ENCODE data around the gene GPR31. TPM values are rescaled to one million over a fixed set of nuclear protein-coding genes. Genes with fewer than 3 reads are reported as not detected.

GPR31 gene
- polyA plus RNA-seq, 3 donors: not detected

- Mint-ChIP-seq H3K27ac (peak overlapping the region in 1 of 7 donors; percentile 10), H3K9me3 (peaks cover 0 to 3% (median 0%) of the 10 kb centered on the region in 7 donors), H3K36me3 (no peaks in the 10 kb centered on the region), H3K27me3 (ENCODE audit: low read depth in 3 of 3) (peaks cover 0 to 3% (median 2%) of the 10 kb centered on the region in 3 donors), H3K4me3 (no peak overlapping the region), H3K4me1 (no peaks in the 10 kb centered on the region)
- no peak for DNase-seq
- 100% methylated on average over 3 of the region's 6 CpGs for WGBS (ENCODE audit: insufficient coverage)
- no peak overlapping the region for H3K27ac ChIP-seq (ENCODE audit: low read depth in 1 of 2, low read length in 2 of 2)
- H3K36me3 ChIP-seq (replicated peaks in 1 of 2; ENCODE audit: control insufficient read depth in 1 of 2, insufficient read depth in 2 of 2, low read length in 2 of 2): no peaks in the 10 kb centered on the region
- no peak overlapping the region for H3K9ac ChIP-seq (ENCODE audit: insufficient read depth, low read length, poor library complexity, severe bottlenecking)
- H4K20me1 ChIP-seq (ENCODE audit: insufficient read depth, low read length): no peaks in the 10 kb centered on the region
- H3K4me2 ChIP-seq (replicated peaks; ENCODE audit: extremely low read depth, low read length, poor library complexity, severe bottlenecking): no peak overlapping the region
- H3K27me3 ChIP-seq (ENCODE audit: control insufficient read depth in 2 of 2, insufficient read depth in 2 of 2, low read length in 2 of 2): no peaks in the 10 kb centered on the region
- H2AFZ ChIP-seq (ENCODE audit: insufficient read depth, low read depth, low read length, poor library complexity, severe bottlenecking): no peak overlapping the region
- no peaks in the 10 kb centered on the region for H3K79me2 ChIP-seq (ENCODE audit: insufficient read depth, low read length)
- TF ChIP-seq, protein P1, sequence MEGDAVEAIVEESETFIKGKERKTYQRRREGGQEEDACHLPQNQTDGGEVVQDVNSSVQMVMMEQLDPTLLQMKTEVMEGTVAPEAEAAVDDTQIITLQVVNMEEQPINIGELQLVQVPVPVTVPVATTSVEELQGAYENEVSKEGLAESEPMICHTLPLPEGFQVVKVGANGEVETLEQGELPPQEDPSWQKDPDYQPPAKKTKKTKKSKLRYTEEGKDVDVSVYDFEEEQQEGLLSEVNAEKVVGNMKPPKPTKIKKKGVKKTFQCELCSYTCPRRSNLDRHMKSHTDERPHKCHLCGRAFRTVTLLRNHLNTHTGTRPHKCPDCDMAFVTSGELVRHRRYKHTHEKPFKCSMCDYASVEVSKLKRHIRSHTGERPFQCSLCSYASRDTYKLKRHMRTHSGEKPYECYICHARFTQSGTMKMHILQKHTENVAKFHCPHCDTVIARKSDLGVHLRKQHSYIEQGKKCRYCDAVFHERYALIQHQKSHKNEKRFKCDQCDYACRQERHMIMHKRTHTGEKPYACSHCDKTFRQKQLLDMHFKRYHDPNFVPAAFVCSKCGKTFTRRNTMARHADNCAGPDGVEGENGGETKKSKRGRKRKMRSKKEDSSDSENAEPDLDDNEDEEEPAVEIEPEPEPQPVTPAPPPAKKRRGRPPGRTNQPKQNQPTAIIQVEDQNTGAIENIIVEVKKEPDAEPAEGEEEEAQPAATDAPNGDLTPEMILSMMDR (IDR thresholded peaks at IDR 0.05): no peak
- intact Hi-C loops (cut with micrococcal nuclease): no loop called here
- no peak overlapping the region for H3K4me3 ChIP-seq (replicated peaks in 1 of 3; ENCODE audit: low read depth in 2 of 3, low read length in 3 of 3)
- no peaks in the 10 kb centered on the region for H3K4me1 ChIP-seq (ENCODE audit: control insufficient read depth in 1 of 2, insufficient read depth in 2 of 2, low read length in 2 of 2)
- H3K9me3 ChIP-seq (replicated peaks in 1 of 2; ENCODE audit: control insufficient read depth in 1 of 2, insufficient read depth in 1 of 2, low read length in 2 of 2): no peaks in the 10 kb centered on the region
Measured at GRCh38 chr6:167109651-167110050, 48.1 kb downstream of the GPR31 start.

GRCh38 chr6:167108278-167108677 is 49.5 kb downstream of the GPR31 start:
- Histone ChIP-seq H3K36me3 (replicated peaks in 1 of 2; ENCODE audit: control insufficient read depth in 1 of 2, insufficient read depth in 2 of 2, low read length in 2 of 2) (no peaks in the 10 kb centered on the region), H3K27me3 (ENCODE audit: control insufficient read depth in 2 of 2, insufficient read depth in 2 of 2, low read length in 2 of 2) (no peaks in the 10 kb centered on the region), H3K79me2 (ENCODE audit: insufficient read depth, low read length) (no peaks in the 10 kb centered on the region), H3K4me1 (ENCODE audit: control insufficient read depth in 1 of 2, insufficient read depth in 2 of 2, low read length in 2 of 2) (peaks cover 3 to 4% of the 10 kb centered on the region in 2 donors), H3K9me3 (replicated peaks in 1 of 2; ENCODE audit: control insufficient read depth in 1 of 2, insufficient read depth in 1 of 2, low read length in 2 of 2) (no peaks in the 10 kb centered on the region), H3K9ac (ENCODE audit: insufficient read depth, low read length, poor library complexity, severe bottlenecking) (no peak overlapping the region), H3K4me3 (replicated peaks in 1 of 3; ENCODE audit: low read depth in 2 of 3, low read length in 3 of 3) (no peak overlapping the region), H3K4me2 (replicated peaks; ENCODE audit: extremely low read depth, low read length, poor library complexity, severe bottlenecking) (no peak overlapping the region), H2AFZ (ENCODE audit: insufficient read depth, low read depth, low read length, poor library complexity, severe bottlenecking) (no peak overlapping the region), H4K20me1 (ENCODE audit: insufficient read depth, low read length) (no peaks in the 10 kb centered on the region), H3K27ac (ENCODE audit: low read depth in 1 of 2, low read length in 2 of 2) (no peak overlapping the region)
- 93% methylated on average over 5 of the region's 5 CpGs for WGBS (ENCODE audit: insufficient coverage)
- Mint-ChIP-seq H3K36me3 (no peaks in the 10 kb centered on the region), H3K9me3 (peaks cover 0 to 3% (median 0%) of the 10 kb centered on the region in 7 donors), H3K27ac (no peak overlapping the region), H3K27me3 (ENCODE audit: low read depth in 3 of 3) (peaks cover 0 to 3% (median under 1%) of the 10 kb centered on the region in 3 donors), H3K4me1 (peaks cover 3% of the 10 kb centered on the region), H3K4me3 (no peak overlapping the region)
- intact Hi-C loops (cut with micrococcal nuclease): no loop called here
- TF ChIP-seq, protein P1 (IDR thresholded peaks at IDR 0.05): no peak
- no peak for DNase-seq
